Measurements from ENCODE around the gene TCAP. TPM values are rescaled to one million over a fixed set of nuclear protein-coding genes. Genes with fewer than 3 reads are reported as not detected.

Gene TCAP
- total RNA-seq, 1 donor from 2014 or later: 0.19 TPM

- Mint-ChIP-seq H3K27ac (no peak overlapping the region), H3K9me3 (no peaks in the 10 kb centered on the region), H3K4me1 (peaks cover 27% of the 10 kb centered on the region), H3K27me3 (ENCODE audit: insufficient read depth, low read depth) (peaks cover 57% of the 10 kb centered on the region), H3K4me3 (no peak overlapping the region), H3K36me3 (no peaks in the 10 kb centered on the region)
- Histone ChIP-seq H3K4me2 (no peak overlapping the region), H3K9me3 (ENCODE audit: low read depth) (no peaks in the 10 kb centered on the region), H3F3A (ENCODE audit: low read depth) (peaks cover 16% of the 10 kb centered on the region), H4K20me1 (ENCODE audit: low read depth) (peaks cover 16% of the 10 kb centered on the region), H3K27ac (no peak overlapping the region), H3K9ac (no peak overlapping the region), H3K4me1 (peaks cover 22% of the 10 kb centered on the region), H3K79me2 (ENCODE audit: low read depth) (no peaks in the 10 kb centered on the region), H3K4me3 (no peak overlapping the region), H3K36me3 (no peaks in the 10 kb centered on the region), H3K27me3 (peaks cover 90% of the 10 kb centered on the region), H2AFZ (replicated peaks) (no peak overlapping the region)
- TF ChIP-seq CTCF (IDR thresholded peaks at IDR 0.05) (peak; percentile 86), EZH2phosphoT487 (IDR thresholded peaks at IDR 0.05) (no peak)
- DNase-seq (ENCODE audit: low spot score): peak; percentile 78
Observed at GRCh38 chr17:39623356-39623950, 41.7 kb upstream of the TCAP start.

- no peak for DNase-seq (ENCODE audit: low spot score)
Observed at GRCh38 chr17:39624313-39624712, 40.8 kb upstream of the TCAP start.

GRCh38 chr17:39625198-39625785 lies 39.9 kb upstream of the TCAP start:
- no peaks in the 10 kb centered on the region for H3K9me3 Mint-ChIP-seq
- peak overlapping the region; percentile 34 for H3K4me3 Mint-ChIP-seq
- Histone ChIP-seq H3K36me3 (no peaks in the 10 kb centered on the region), H3K79me2 (ENCODE audit: low read depth) (no peaks in the 10 kb centered on the region), H3K9ac (no peak overlapping the region), H3K4me1 (peaks cover 28% of the 10 kb centered on the region), H3F3A (ENCODE audit: low read depth) (peaks cover 27% of the 10 kb centered on the region), H4K20me1 (ENCODE audit: low read depth) (peaks cover 13% of the 10 kb centered on the region), H3K9me3 (ENCODE audit: low read depth) (no peaks in the 10 kb centered on the region), H3K27ac (no peak overlapping the region), H2AFZ (replicated peaks) (no peak overlapping the region), H3K27me3 (peaks cover 79% of the 10 kb centered on the region), H3K4me3 (no peak overlapping the region), H3K4me2 (no peak overlapping the region)
- peaks cover 51% of the 10 kb centered on the region for H3K27me3 Mint-ChIP-seq (ENCODE audit: insufficient read depth, low read depth)
- H3K4me1 Mint-ChIP-seq: peaks cover 28% of the 10 kb centered on the region
- no peak for TF ChIP-seq EZH2phosphoT487 (IDR thresholded peaks at IDR 0.05)
- TF ChIP-seq EZH2 (IDR thresholded peaks at IDR 0.05): peak; percentile 19
- DNase-seq (ENCODE audit: low spot score): no peak
- no peaks in the 10 kb centered on the region for H3K36me3 Mint-ChIP-seq
- peak overlapping the region; percentile 72 for H3K27ac Mint-ChIP-seq

More at GRCh38 chr17:39624313-39624712, 40.8 kb upstream of the TCAP start:
- H3K27ac Mint-ChIP-seq: no peak overlapping the region
- Histone ChIP-seq H3K4me2 (no peak overlapping the region), H3K9ac (no peak overlapping the region), H2AFZ (replicated peaks) (no peak overlapping the region), H3K4me1 (peaks cover 28% of the 10 kb centered on the region), H3K36me3 (no peaks in the 10 kb centered on the region), H3K27me3 (peaks cover 89% of the 10 kb centered on the region), H3K27ac (no peak overlapping the region), H3K79me2 (ENCODE audit: low read depth) (no peaks in the 10 kb centered on the region), H3F3A (ENCODE audit: low read depth) (peaks cover 25% of the 10 kb centered on the region), H3K9me3 (ENCODE audit: low read depth) (no peaks in the 10 kb centered on the region), H4K20me1 (ENCODE audit: low read depth) (peaks cover 13% of the 10 kb centered on the region), H3K4me3 (no peak overlapping the region)
- no peaks in the 10 kb centered on the region for H3K9me3 Mint-ChIP-seq
- H3K4me3 Mint-ChIP-seq: no peak overlapping the region
- peaks cover 57% of the 10 kb centered on the region for H3K27me3 Mint-ChIP-seq (ENCODE audit: insufficient read depth, low read depth)
- H3K4me1 Mint-ChIP-seq: peaks cover 28% of the 10 kb centered on the region
- TF ChIP-seq CTCF (IDR thresholded peaks at IDR 0.05) (no peak), EZH2 (IDR thresholded peaks at IDR 0.05) (no peak), EZH2phosphoT487 (IDR thresholded peaks at IDR 0.05) (no peak)
- no peaks in the 10 kb centered on the region for H3K36me3 Mint-ChIP-seq

Measured in neural progenitor cell (in vitro differentiated cells).